SK-N-SH treated with all-trans-retinoic acid at 6 μM for 48 hours (cell line): ENCODE measurements around the gene ESYT2.
A peak's percentile ranks its signal among the peaks of the same experiment; 100 is the strongest.

Experiments used
- ATAC-seq: fragments of 200-7000 bp; cut with Tn5 transposase; 3 replicates; pipeline ENCODE4 v1.9.1; 2020; ENCODE audit warnings: mild to moderate bottlenecking, moderate library complexity
- ARNTL ChIP-seq: fragments of 450-650 bp; formaldehyde crosslinking; IDR thresholded peaks from 2 replicates; pipeline ENCODE4 v1.5.0; 2020; ENCODE audit warnings: low read depth, mild to moderate bottlenecking, moderate library complexity, borderline replicate concordance
- BACH2 ChIP-seq: fragments of 250-450 bp; sonication (Bioruptor Pico); IDR thresholded peaks from 2 replicates; pipeline ENCODE4 v1.9.0; 2021; ENCODE audit warnings: mild to moderate bottlenecking, borderline replicate concordance
- ESRRG ChIP-seq: fragments of 250-450 bp; sonication (Bioruptor Pico); IDR thresholded peaks from 2 replicates; pipeline ENCODE4 v1.6.1; 2021; ENCODE audit warnings: mild to moderate bottlenecking
- GLIS3 ChIP-seq: fragments of 250-450 bp; sonication (Bioruptor Pico); IDR thresholded peaks from 2 replicates; pipeline ENCODE4 v1.5.0; 2020; ENCODE audit warnings: mild to moderate bottlenecking, moderate library complexity
- RARB ChIP-seq: fragments of 250-450 bp; sonication (Bioruptor Pico); IDR thresholded peaks from 2 replicates; pipeline ENCODE4 v1.8.0; 2021; ENCODE audit warnings: mild to moderate bottlenecking, moderate library complexity
- SNAI2 ChIP-seq: fragments of 250-450 bp; sonication (Bioruptor Pico); IDR thresholded peaks from 2 replicates; pipeline ENCODE4 v1.5.0; 2020; ENCODE audit warnings: mild to moderate bottlenecking, moderate library complexity
- TOX ChIP-seq: fragments of 250-450 bp; sonication (Bioruptor Pico); IDR thresholded peaks from 2 replicates; pipeline ENCODE4 v1.8.0; 2021; ENCODE audit warnings: mild to moderate bottlenecking, moderate library complexity, borderline replicate concordance
- ZFP30 ChIP-seq: fragments of 450-650 bp; formaldehyde crosslinking; IDR thresholded peaks from 2 replicates; pipeline ENCODE4 v1.5.0; 2022; ENCODE audit warnings: mild to moderate bottlenecking, moderate library complexity
- ZNF565 ChIP-seq: fragments of 450-650 bp; formaldehyde crosslinking; conservative IDR thresholded peaks from 2 replicates; pipeline ENCODE4 v1.5.0; 2020; ENCODE audit warnings: low read depth, mild to moderate bottlenecking, moderate library complexity
- ZNF70 ChIP-seq: fragments of 450-650 bp; formaldehyde crosslinking; IDR thresholded peaks from 2 replicates; pipeline ENCODE4 v1.5.0; 2020; ENCODE audit warnings: mild to moderate bottlenecking, moderate library complexity
- ZNF8 ChIP-seq: fragments of 450-650 bp; formaldehyde crosslinking; IDR thresholded peaks from 2 replicates; pipeline ENCODE4 v1.5.0; 2020; ENCODE audit warnings: mild to moderate bottlenecking, moderate library complexity
- TF ChIP-seq, protein P1 (sequence below): fragments of 250-450 bp; sonication (Bioruptor Pico); IDR thresholded peaks from 2 replicates; pipeline ENCODE4 v1.8.0; 2021; ENCODE audit warnings: low read depth, mild to moderate bottlenecking, moderate library complexity, borderline replicate concordance

Gene ESYT2

GRCh38 chr7:158683541-158683940 is 145.8 kb downstream of the ESYT2 start:
- TF ChIP-seq GLIS3 (no peak), ZNF70 (CRISPR knock-in tag) (no peak)
- ATAC-seq, result peak; percentile 51

DNA sequence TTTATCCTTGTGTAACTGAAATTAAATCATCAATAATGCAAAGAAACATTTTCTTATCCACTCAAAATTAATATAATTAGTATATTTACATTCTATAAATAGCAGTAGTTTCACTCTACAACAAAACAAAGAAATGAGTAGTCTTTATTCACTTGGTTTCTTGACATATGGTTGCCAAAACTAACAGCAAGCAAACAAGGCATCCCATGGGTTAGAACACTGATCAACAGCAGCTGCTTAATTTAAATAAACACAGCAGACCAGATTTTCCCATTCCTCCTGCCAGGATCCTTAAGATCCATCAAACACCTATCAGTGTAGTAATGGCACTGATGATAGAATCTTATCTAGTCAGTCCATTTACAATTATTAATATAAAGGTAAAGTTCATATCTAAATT is 146.9 kb downstream of the ESYT2 start:
- no peak for ATAC-seq
- TF ChIP-seq SNAI2 (CRISPR knock-in tag), result no peak
- no peak for TF ChIP-seq TOX (CRISPR knock-in tag)
- TF ChIP-seq ZNF565 (CRISPR knock-in tag), result no peak
- TF ChIP-seq ESRRG (CRISPR knock-in tag), result no peak
- TF ChIP-seq RARB (CRISPR knock-in tag), result no peak
- no peak for TF ChIP-seq ZFP30 (CRISPR knock-in tag)
- TF ChIP-seq BACH2 (CRISPR knock-in tag), result no peak
- TF ChIP-seq ARNTL, result no peak
- TF ChIP-seq ZNF8 (CRISPR knock-in tag), result no peak
- TF ChIP-seq, protein P1, sequence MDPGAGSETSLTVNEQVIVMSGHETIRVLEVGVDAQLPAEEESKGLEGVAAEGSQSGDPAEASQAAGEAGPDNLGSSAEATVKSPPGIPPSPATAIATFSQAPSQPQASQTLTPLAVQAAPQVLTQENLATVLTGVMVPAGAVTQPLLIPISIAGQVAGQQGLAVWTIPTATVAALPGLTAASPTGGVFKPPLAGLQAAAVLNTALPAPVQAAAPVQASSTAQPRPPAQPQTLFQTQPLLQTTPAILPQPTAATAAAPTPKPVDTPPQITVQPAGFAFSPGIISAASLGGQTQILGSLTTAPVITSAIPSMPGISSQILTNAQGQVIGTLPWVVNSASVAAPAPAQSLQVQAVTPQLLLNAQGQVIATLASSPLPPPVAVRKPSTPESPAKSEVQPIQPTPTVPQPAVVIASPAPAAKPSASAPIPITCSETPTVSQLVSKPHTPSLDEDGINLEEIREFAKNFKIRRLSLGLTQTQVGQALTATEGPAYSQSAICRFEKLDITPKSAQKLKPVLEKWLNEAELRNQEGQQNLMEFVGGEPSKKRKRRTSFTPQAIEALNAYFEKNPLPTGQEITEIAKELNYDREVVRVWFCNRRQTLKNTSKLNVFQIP (CRISPR knock-in tag), result no peak
